Ammon's horn (tissue), 1 donor: Measurements from ENCODE around the gene SBK1.
"Not testable (repeated sequence)": the region's sequence is repeated elsewhere in the genome, so short reads cannot be mapped to it uniquely, and the experiment has no call there.

Experiments used
- DNase-seq: peaks from one replicate; pipeline ENCODE4 v3.0.0-alpha.2; 2016; ENCODE audit warnings: low spot score

The SBK1 gene

GRCh38 chr16:28335678-28336077, 43.4 kb downstream of the SBK1 start:
- not testable (repeated sequence) for DNase-seq

- DNase-seq, result not testable (repeated sequence)
These were observed 44.8 kb downstream of the SBK1 start for GRCh38 chr16:28336940-28337710.

GRCh38 chr16:28338230-28338629, 45.9 kb downstream of the SBK1 start:
- DNase-seq, result not testable (repeated sequence)

- peak; percentile 0 for DNase-seq
These were observed 70.3 kb downstream of the SBK1 start for GRCh38 chr16:28362600-28362999.

GRCh38 chr16:28363408-28363807, 71.1 kb downstream of the SBK1 start, which contains the start of gene NPIPB6:
Gene NPIPB6 (minus strand): TSS chr16:28363508. CDS start chr16:28362822, 686 bp downstream.
- not testable (repeated sequence) for DNase-seq

GRCh38 chr16:28364268-28365173, 72.2 kb downstream of the SBK1 start:
- DNase-seq, result not testable (repeated sequence)

- DNase-seq, result not testable (repeated sequence)
These were observed 75.6 kb downstream of the SBK1 start for GRCh38 chr16:28367926-28368325.
